Measurements from ENCODE around the gene CD33. TPM values are rescaled to one million over a fixed set of nuclear protein-coding genes. Genes with fewer than 3 reads are reported as not detected.
"Not testable (repeated sequence)": the region's sequence is repeated elsewhere in the genome, so short reads cannot be mapped to it uniquely, and the experiment has no call there.

Gene CD33
- total RNA-seq = 10 to 100 TPM; 21.1 to 23.7 TPM

DNA sequence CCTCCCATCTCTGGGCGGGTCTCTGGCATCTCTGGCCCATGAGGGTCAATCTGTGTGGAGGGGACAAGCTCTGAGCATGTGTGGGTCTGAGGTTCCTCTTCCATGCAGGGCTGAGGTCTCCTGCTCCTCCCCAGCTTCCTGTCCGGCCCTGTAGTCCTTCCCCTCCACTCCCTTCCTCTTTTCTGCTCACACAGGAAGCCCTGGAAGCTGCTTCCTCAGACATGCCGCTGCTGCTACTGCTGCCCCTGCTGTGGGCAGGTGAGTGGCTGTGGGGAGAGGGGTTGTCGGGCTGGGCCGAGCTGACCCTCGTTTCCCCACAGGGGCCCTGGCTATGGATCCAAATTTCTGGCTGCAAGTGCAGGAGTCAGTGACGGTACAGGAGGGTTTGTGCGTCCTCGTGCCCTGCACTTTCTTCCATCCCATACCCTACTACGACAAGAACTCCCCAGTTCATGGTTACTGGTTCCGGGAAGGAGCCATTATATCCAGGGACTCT, at the start of gene CD33:
Gene CD33 (plus strand): TSS at position 183 of the 496 bp plus-strand sequence. CDS start 39 bp downstream, at position 222.
- DNase-seq, H3K9me3 Mint-ChIP-seq: not testable (repeated sequence)
- peaks cover 54% of the 10 kb centered on the region for H3K4me1 Mint-ChIP-seq
- H3K36me3 Mint-ChIP-seq (ENCODE audit: low read depth) = peaks cover 18% of the 10 kb centered on the region
- H3K4me3 Mint-ChIP-seq = peak within 1 kb of the TSS; percentile 69
- ChIA-PET POLR2A (interaction anchor here (0.8 kb wide), 1 partner anchor 18 kb away, joined by 3 read pairs; no protein-coding TSS in a partner anchor), CTCF (interaction anchor here (1.0 to 1.5 kb wide), 2 partner anchors 21 to 34 kb away, joined by 3 read pairs; no protein-coding TSS in a partner anchor)
- peaks cover 51% of the 10 kb centered on the region for H3K27me3 Mint-ChIP-seq
- H3K27ac Mint-ChIP-seq = peak within 1 kb of the TSS; percentile 74

DNA sequence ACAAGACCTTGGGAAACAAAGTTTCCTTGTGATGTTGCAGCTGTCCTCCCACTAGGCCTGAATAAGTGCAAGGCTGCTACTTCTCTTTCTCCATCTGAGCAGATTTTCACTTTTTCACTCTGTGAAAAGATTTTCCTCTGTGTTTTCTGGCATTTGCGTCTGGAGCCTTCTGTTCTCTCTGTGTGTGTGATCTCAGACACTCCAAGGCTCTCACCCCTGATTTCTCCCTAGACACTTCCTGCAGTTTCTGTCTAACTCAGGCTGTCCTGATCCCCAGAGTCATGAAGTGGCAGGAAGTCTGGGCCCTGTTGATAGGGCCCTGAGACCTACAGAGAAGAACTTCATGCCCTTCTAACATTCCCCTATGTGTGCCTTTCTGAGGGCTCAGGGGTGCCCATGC, 45.6 kb upstream of the CD33 start:
- Mint-ChIP-seq H3K27me3 (peaks cover 22% of the 10 kb centered on the region), H3K27ac (no peak overlapping the region), H3K4me1 (peaks cover 15% of the 10 kb centered on the region), H3K9me3 (no peaks in the 10 kb centered on the region), H3K36me3 (ENCODE audit: low read depth) (no peaks in the 10 kb centered on the region), H3K4me3 (no peak overlapping the region)
- ChIA-PET CTCF (no interaction called here), POLR2A (interaction anchor here (1.2 kb wide), 1 partner anchor 74 kb away, joined by 4 read pairs; no protein-coding TSS in a partner anchor)
- DNase-seq = no peak

DNA sequence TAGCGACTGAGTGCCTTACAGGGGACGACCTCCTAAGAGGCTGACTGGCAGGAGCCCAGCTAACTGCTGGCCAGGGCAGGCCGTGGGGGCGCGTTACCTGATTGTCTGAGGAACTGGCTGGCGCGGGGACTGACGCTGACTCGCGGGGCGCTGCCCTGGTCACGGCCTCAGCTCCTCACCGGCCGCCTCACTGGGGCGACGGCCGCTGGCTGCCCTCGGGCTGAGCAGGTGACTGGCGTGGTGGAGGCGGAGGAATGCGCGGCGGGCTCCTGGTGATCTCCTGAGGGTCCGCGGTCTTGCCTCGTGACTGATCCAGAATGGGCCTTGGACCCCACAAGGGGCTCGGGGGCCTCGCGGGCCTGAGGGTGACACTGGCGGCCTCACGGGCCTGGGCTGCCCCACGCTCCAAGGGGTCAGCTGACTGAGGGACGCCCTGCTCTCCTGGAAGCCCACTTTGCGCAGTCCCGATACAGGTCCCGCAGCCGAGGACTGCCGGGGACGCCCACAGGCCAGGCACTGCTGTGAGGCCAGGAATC, 43.4 kb upstream of the CD33 start:
- H3K4me3 Mint-ChIP-seq = no peak overlapping the region
- ChIA-PET POLR2A (interaction anchor here (0.6 kb wide), 1 partner anchor 387 kb away, joined by 3 read pairs; no protein-coding TSS in a partner anchor), CTCF (no interaction called here)
- DNase-seq = no peak
- no peaks in the 10 kb centered on the region for H3K9me3 Mint-ChIP-seq
- no peak overlapping the region for H3K27ac Mint-ChIP-seq
- H3K36me3 Mint-ChIP-seq (ENCODE audit: low read depth) = no peaks in the 10 kb centered on the region
- H3K27me3 Mint-ChIP-seq = peaks cover 30% of the 10 kb centered on the region
- peaks cover 17% of the 10 kb centered on the region for H3K4me1 Mint-ChIP-seq

DNA sequence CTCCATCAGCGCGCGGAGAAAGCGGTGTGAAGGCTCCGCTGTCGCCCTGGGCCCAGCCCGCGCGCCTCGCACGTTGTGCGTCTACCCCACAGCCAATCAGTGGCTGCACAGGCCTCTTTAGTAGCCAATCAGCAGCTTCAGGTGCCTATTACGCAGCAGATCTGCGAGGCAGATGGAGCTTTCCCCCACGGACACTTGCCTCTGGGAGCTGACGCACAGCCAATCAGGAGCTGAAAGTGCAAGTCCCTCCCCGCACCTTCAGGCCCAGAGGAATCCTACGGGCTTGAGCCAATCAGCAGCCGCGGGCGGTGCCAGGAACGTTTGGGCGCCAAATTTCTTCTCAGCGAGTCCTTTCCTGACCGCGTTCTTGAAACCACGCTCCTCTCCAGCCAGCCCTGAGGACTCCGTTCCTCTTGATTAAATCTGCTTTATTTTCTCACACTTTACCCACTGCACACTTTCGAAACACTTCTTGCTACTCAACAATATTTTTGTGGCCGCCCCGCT, 42.9 kb upstream of the CD33 start:
- Mint-ChIP-seq H3K4me3 (peak overlapping the region; percentile 48), H3K27ac (peak overlapping the region; percentile 56), H3K9me3 (no peaks in the 10 kb centered on the region), H3K4me1 (peaks cover 17% of the 10 kb centered on the region), H3K27me3 (peaks cover 30% of the 10 kb centered on the region), H3K36me3 (ENCODE audit: low read depth) (no peaks in the 10 kb centered on the region)
- DNase-seq = no peak
- POLR2A ChIA-PET = interaction anchor here (0.6 kb wide), 1 partner anchor 387 kb away, joined by 3 read pairs; no protein-coding TSS in a partner anchor
- CTCF ChIA-PET = no interaction called here

DNA sequence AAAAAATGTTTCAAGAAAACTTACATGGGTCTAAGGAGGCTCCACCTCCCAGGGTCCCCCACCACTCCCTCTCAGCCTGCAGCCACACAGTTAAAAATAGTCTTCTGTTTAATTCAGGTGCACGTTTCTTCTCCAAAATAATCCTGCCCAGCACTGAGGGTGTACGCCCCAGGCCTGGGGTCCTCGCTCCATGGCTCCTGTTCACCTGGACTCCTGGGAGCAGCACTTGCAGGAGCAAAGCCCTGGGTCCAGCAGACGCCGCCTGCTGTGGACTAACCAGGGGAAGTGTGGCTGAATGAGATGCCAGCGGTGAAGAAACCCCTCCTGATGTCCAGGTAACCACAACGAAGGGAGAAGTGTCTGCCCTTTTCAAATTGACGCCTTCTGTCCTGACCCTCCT, 41.3 kb upstream of the CD33 start:
- Mint-ChIP-seq H3K4me3 (no peak overlapping the region), H3K27ac (no peak overlapping the region), H3K4me1 (peaks cover 17% of the 10 kb centered on the region), H3K9me3 (no peaks in the 10 kb centered on the region), H3K36me3 (ENCODE audit: low read depth) (no peaks in the 10 kb centered on the region), H3K27me3 (peaks cover 27% of the 10 kb centered on the region)
- ChIA-PET CTCF (interaction anchor here (0.6 kb wide), 1 partner anchor 279 kb away, joined by 3 read pairs; no protein-coding TSS in a partner anchor), POLR2A (no interaction called here)
- no peak for DNase-seq

DNA sequence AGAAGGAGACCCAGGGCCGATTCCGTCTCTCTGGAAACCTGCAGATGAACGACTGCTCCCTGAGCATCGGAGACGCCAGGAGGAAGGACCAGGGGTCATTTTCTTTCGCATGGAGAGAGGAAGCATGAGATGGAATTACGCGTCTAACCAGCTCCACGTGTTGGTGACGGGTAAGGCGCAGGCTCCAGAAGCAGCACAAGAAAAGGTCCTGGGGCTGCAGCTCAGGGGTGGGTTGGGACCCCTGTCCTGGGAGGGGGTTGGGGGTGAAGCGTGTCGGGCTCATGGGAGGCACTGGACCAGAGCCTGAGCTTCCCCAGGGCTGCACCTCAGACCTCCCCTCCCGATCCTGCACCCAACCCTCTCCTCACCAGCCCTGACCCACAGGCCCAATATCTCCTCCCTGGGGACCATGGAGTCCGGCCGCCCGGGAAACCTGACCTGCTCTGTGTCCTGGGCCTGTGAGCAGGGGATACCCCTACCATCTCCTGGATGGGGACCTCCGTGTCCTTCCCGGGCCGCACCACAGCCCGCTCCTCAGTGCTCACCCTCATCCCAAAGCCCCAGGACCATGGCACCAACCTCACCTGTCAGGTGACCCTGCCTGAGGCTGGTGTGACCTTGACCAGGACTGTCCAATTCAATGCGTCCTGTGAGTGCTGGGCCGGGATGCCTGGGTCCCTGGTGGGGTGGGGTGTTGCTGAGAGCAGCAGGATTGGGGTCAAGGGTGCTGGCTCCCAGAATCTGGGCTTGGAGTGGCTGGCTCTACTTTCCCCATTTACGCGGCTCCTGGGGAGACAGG, 39.6 kb upstream of the CD33 start:
- DNase-seq = no peak
- Mint-ChIP-seq H3K27ac (no peak overlapping the region), H3K36me3 (ENCODE audit: low read depth) (no peaks in the 10 kb centered on the region), H3K4me1 (peaks cover 17% of the 10 kb centered on the region), H3K4me3 (no peak overlapping the region), H3K9me3 (no peaks in the 10 kb centered on the region), H3K27me3 (peaks cover 23% of the 10 kb centered on the region)
- ChIA-PET CTCF (no interaction called here), POLR2A (no interaction called here)

DNA sequence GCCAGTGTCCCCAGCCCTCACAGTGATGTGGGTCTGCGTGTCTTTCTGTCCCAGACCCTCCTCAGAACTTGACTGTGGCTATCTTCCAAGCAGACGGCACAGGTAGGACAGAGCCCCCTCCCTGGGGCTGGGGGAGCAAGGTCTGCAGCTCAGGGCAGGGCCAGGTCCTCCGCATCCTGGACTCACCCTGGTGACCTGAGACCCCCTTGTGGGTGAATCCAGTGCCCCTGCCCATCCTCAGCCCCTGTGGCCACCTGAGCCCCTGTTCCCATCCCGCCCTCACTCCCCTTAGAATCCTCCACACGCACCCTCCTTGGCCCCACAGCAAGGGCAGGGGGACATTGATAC, 39.0 kb upstream of the CD33 start:
- no peak overlapping the region for H3K4me3 Mint-ChIP-seq
- no peak for DNase-seq
- H3K9me3 Mint-ChIP-seq = no peaks in the 10 kb centered on the region
- H3K27ac Mint-ChIP-seq = no peak overlapping the region
- peaks cover 17% of the 10 kb centered on the region for H3K4me1 Mint-ChIP-seq
- H3K27me3 Mint-ChIP-seq = peaks cover 23% of the 10 kb centered on the region
- H3K36me3 Mint-ChIP-seq (ENCODE audit: low read depth) = no peaks in the 10 kb centered on the region
- ChIA-PET CTCF (no interaction called here), POLR2A (no interaction called here)

DNA sequence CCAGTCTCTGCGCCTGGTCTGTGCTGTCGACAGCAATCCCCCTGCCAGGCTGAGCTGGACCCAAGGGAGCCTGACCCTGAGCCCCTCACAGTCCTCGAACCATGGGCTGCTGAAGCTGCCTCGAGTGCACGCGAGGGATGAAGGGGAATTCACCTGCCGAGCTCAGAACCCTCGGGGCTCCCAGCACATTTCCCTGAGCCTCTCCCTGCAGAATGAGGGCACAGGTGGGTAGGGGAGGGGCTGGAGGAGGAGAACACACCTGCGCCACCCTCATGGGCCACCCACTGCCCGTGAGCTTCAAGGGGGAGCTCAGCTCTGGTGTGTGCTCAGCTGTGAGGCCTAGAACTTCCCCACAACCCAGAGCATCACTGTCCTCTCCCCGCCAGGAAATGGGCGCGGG, 38.6 kb upstream of the CD33 start:
- peaks cover 26% of the 10 kb centered on the region for H3K27me3 Mint-ChIP-seq
- H3K4me3 Mint-ChIP-seq = no peak overlapping the region
- H3K36me3 Mint-ChIP-seq (ENCODE audit: low read depth) = no peaks in the 10 kb centered on the region
- POLR2A ChIA-PET = no interaction called here
- CTCF ChIA-PET = no interaction called here
- DNase-seq = no peak
- H3K27ac Mint-ChIP-seq = no peak overlapping the region
- H3K9me3 Mint-ChIP-seq = no peaks in the 10 kb centered on the region
- H3K4me1 Mint-ChIP-seq = peaks cover 17% of the 10 kb centered on the region

DNA sequence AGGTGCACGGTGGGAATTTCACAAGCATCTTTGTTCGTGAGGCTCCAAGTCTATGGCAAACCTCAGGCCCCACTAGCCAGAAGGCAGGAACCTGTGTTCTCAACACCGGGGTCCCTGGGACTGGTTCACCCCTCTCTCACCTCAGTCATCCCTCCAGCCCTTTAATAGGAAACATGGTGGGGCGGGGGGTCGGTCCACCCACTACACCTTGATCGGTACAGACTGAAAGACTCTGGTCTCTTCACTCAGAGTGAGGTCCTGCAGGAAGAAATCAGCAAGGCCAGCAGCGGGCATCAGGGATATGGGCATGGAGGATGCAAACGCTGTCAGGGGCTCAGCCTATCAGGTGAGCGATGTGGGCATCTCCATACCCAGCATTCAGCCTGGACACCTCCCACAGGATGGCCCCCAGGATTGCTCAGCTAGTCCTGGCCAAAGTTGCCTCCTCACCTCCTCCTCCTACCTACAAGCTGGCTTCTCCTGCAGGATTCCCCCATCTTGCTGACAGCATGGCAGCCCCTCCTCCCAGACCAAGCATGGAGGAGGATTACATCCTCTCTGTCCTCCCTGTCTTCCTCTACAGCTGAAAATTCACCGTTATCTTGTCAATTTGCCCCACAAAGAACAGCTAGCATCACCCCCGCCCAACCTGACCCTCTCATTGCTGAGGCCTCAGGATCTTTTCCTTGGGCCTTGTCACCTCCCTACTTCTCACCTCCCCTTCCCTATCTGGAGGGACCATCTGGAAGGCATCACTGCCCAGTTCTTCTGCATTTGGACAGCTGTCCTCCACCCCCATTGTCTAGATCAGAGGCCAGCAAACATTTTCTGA, 37.3 kb upstream of the CD33 start:
- Mint-ChIP-seq H3K36me3 (ENCODE audit: low read depth) (no peaks in the 10 kb centered on the region), H3K4me3 (no peak overlapping the region), H3K9me3 (no peaks in the 10 kb centered on the region), H3K27me3 (peaks cover 32% of the 10 kb centered on the region), H3K4me1 (peaks cover 15% of the 10 kb centered on the region), H3K27ac (no peak overlapping the region)
- CTCF ChIA-PET = interaction anchor here (1.0 kb wide), 1 partner anchor 18 kb away, joined by 3 read pairs; no protein-coding TSS in a partner anchor
- DNase-seq = no peak
- POLR2A ChIA-PET = no interaction called here

DNA sequence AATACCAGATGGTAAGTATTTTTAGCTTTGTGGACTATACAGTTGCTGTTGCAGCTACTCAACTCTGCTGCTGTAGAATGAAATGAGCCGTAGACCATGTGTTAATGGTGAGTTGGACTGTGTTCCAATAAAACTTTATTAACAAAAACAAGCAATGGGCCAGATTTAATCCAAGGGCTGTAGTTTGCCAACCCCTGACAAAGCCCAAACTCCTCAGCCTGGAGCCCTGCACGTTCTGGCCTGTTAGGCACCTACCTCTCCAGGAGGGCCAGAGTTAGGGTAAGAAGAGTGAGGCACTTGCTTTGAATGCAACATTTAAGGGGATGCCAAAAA, 36.7 kb upstream of the CD33 start:
- peaks cover 32% of the 10 kb centered on the region for H3K27me3 Mint-ChIP-seq
- no peaks in the 10 kb centered on the region for H3K9me3 Mint-ChIP-seq
- ChIA-PET CTCF (no interaction called here), POLR2A (no interaction called here)
- H3K4me1 Mint-ChIP-seq = peaks cover 11% of the 10 kb centered on the region
- H3K4me3 Mint-ChIP-seq = no peak overlapping the region
- no peak overlapping the region for H3K27ac Mint-ChIP-seq
- H3K36me3 Mint-ChIP-seq (ENCODE audit: low read depth) = no peaks in the 10 kb centered on the region
- no peak for DNase-seq

DNA sequence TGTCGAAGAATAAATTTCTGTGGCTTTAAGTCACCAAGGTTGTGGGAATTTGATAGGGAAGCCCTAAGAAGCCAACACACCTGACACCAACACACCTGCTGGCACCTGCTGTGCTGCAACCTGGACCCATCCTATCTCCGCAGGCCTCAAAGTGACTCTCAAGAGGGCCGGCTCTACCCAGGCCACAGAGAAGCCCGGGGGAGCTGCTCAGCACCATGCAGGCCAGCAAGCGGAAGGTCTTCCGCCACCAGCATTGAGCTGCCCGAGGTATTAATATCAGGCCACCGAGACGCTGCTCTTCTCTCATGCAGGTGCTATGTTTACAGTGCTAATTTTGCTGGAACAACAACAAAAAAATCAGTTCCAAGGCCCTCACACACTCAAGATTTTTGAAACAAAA, 32.2 kb upstream of the CD33 start:
- no peaks in the 10 kb centered on the region for H3K36me3 Mint-ChIP-seq (ENCODE audit: low read depth)
- no peak for DNase-seq
- H3K27me3 Mint-ChIP-seq = peaks cover 19% of the 10 kb centered on the region
- no peak overlapping the region for H3K4me3 Mint-ChIP-seq
- H3K4me1 Mint-ChIP-seq = peaks cover 27% of the 10 kb centered on the region
- ChIA-PET POLR2A (no interaction called here), CTCF (interaction anchor here (1.6 kb wide), 1 partner anchor 67 kb away, joined by 7 read pairs; no protein-coding TSS in a partner anchor)
- no peaks in the 10 kb centered on the region for H3K9me3 Mint-ChIP-seq
- H3K27ac Mint-ChIP-seq = no peak overlapping the region

DNA sequence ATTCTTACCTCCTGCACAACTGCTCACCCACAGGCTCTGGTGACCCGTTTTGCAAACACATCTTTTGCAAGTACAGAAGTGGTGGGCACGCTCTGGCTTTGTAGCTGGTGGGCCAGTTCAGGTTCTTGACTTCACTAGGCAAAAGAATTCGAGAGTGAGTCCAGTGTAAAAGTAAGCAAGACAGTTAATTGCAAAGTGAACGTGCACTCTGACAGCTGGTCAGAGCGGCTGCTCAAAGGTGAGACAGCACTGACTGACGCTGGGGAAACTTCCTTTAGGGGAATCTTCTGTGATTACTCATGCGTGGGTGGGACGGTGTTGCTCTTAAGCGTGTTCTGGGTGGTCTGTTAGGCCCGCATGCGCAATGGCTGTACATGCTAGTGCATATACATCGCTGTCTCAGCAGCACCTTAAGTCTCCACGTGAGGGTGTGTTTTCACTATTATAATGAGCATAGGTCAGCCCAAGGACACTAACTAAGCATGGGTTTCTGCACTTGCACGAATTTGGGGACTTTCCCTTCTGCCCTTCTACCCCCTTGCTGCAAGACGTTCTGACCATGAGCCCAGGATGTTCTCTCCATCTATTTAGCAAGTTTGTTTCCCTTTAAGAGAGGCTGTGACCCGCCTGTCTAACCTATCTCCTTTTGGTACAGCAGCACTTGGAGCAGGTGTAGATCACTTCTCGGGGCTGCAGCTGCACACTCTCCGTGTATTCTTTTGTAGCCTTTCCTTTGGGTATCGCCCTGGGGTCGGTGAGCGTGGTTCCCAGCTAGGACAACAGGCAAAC, 30.2 kb upstream of the CD33 start:
- ChIA-PET POLR2A (no interaction called here), CTCF (interaction anchor here (0.8 to 1.3 kb wide), 2 partner anchors 36 to 213 kb away, joined by 3 read pairs; no protein-coding TSS in a partner anchor)
- Mint-ChIP-seq H3K27me3 (peaks cover 20% of the 10 kb centered on the region), H3K9me3 (no peaks in the 10 kb centered on the region), H3K27ac (no peak overlapping the region), H3K36me3 (ENCODE audit: low read depth) (no peaks in the 10 kb centered on the region), H3K4me1 (peaks cover 27% of the 10 kb centered on the region), H3K4me3 (peak overlapping the region; percentile 14)
- no peak for DNase-seq

All from activated CD4-positive, alpha-beta memory T cell treated with anti-CD3 and anti-CD28 coated beads, Interleukin-2, amount 10 ng/mL, durations not matched to agents 7 days and 5 days (primary cell).